Astrocyte of the cerebellum (primary cell): ENCODE data around the gene NDEL1.
A peak's percentile ranks its signal among the peaks of the same experiment; 100 is the strongest.

Experiments used
- DNase-seq: peaks from one replicate; pipeline ENCODE4 v3.0.0-alpha.2; 2011; ENCODE audit warnings: low read depth
- H3K4me3 ChIP-seq: 2 replicates; pipeline ENCODE4 v1.5.1; 2011; ENCODE audit warnings: mild to moderate bottlenecking, low read depth, low read length, moderate library complexity
- CTCF ChIP-seq: IDR thresholded peaks from 2 replicates; pipeline ENCODE4 v1.5.1; 2012; ENCODE audit warnings: low read length, low read depth, moderate library complexity, mild to moderate bottlenecking; ENCODE audit errors: missing control alignments
- in situ Hi-C: cut with HindIII; loops from 2 replicates; pipeline ENCODE4 v1.10.0; 2017; ENCODE audit warnings: low sequenced_read_pairs

Gene NDEL1

GRCh38 chr17:8466456-8466855 lies 30.8 kb downstream of the NDEL1 start:
- TF ChIP-seq CTCF, result no peak
- DNase-seq, result peak; percentile 74
- in situ Hi-C loops, result no loop called here
- no peak overlapping the region for H3K4me3 ChIP-seq

DNA sequence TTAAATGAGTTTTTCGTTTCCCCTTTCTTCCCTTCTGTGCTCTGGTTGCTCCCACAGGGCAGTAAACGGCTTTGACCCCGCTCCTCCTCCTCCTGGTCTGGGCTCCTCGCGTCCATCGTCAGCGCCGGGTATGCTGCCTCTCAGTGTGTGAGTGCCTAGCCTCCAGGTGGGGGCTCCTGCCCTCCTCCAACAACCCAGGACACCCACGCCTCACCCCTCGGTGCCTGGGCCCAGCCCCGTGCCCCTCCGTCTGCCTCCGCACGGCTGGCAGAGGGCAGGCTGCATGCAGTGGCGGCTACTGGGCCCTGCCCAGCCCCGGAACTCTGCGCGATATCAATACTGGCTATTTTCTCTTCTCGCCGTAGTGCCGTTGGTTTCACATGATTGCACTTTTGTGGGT lies 31.2 kb downstream of the NDEL1 start:
- in situ Hi-C loops, result no loop called here
- no peak for TF ChIP-seq CTCF
- no peak for DNase-seq
- no peak overlapping the region for H3K4me3 ChIP-seq

DNA sequence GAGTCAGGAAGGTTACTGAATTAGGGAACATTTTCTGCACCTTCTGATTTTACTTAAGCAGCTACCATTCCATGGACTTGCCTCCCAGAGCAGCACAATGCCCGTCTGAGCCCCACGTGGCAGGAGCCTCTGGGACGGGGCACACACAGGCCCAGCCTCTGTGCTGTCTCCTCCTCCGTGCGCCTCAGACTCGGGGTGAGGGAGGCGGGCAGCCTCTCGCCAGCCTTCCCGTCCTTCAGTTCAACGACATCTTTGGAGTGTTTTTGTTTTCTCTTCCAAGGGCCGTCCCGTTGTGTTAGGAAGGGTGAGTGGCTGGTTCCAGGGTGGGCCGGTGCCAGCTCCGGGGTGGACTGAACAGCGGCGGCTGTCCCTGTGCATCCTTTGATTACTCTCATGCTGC lies 31.8 kb downstream of the NDEL1 start:
- in situ Hi-C loops, result no loop called here
- no peak for DNase-seq
- no peak for TF ChIP-seq CTCF

GRCh38 chr17:8468127-8468526 lies 32.4 kb downstream of the NDEL1 start:
- in situ Hi-C loops, result no loop called here
- no peak for DNase-seq
- no peak for TF ChIP-seq CTCF
- no peak overlapping the region for H3K4me3 ChIP-seq

More for the DNA sequence above, 31.8 kb downstream of the NDEL1 start:
- no peak overlapping the region for H3K4me3 ChIP-seq

GRCh38 chr17:8468980-8469379 lies 33.3 kb downstream of the NDEL1 start:
- TF ChIP-seq CTCF, result no peak

GRCh38 chr17:8469964-8470363 lies 34.3 kb downstream of the NDEL1 start:
- H3K4me3 ChIP-seq, result no peak overlapping the region
- no peak for TF ChIP-seq CTCF
- no peak for DNase-seq
- in situ Hi-C loops, result no loop called here

More at GRCh38 chr17:8468980-8469379, 33.3 kb downstream of the NDEL1 start:
- H3K4me3 ChIP-seq, result no peak overlapping the region
- in situ Hi-C loops, result no loop called here
- no peak for DNase-seq
